ENCODE results near the gene SHE. TPM values are rescaled to one million over a fixed set of nuclear protein-coding genes. Genes with fewer than 3 reads are reported as not detected.

SHE gene
- total RNA-seq, 1 experiment from 2014 or later = not detected

GRCh38 chr1:154497026-154497806 is 5.0 kb downstream of the SHE start:
- Histone ChIP-seq H3K4me1 (ENCODE audit: control insufficient read depth in 1 of 2, insufficient read depth in 2 of 2, low read length in 2 of 2) (peaks cover 0 to 7% of the 10 kb centered on the region in 2 experiments; a peak in 2 of 4 replicates), H3K27ac (ENCODE audit: low read depth, low read length) (no peak overlapping the region), H3K9me3 (ENCODE audit: control insufficient read depth in 1 of 2, insufficient read depth in 1 of 2, low read depth in 1 of 2, low read length in 2 of 2) (no peaks in the 10 kb centered on the region), H3K79me2 (ENCODE audit: insufficient read depth, low read length) (no peaks in the 10 kb centered on the region), H2AFZ (ENCODE audit: low read depth, low read length, poor library complexity, severe bottlenecking) (no peak overlapping the region), H3K27me3 (ENCODE audit: insufficient read depth, low read length) (no peaks in the 10 kb centered on the region), H4K20me1 (ENCODE audit: insufficient read depth) (no peaks in the 10 kb centered on the region), H3K36me3 (ENCODE audit: control insufficient read depth in 1 of 2, insufficient read depth in 2 of 2, low read length in 2 of 2) (no peaks in the 10 kb centered on the region), H3K9ac (ENCODE audit: low read length) (no peak overlapping the region), H3K9me2 (ENCODE audit: insufficient read depth) (no peaks in the 10 kb centered on the region), H3K4me2 (ENCODE audit: low read length) (no peak overlapping the region), H3K4me3 (replicated peaks in 1 of 2; ENCODE audit: low read depth in 1 of 2, low read length in 2 of 2) (no peak overlapping the region)
- no TSS peak for BruUV-seq (replicated peaks)
- TF ChIP-seq JUND (IDR thresholded peaks at IDR 0.05) (no peak), ATF3 (IDR thresholded peaks at IDR 0.05) (no peak), EZH2 (IDR thresholded peaks at IDR 0.05) (no peak), ZFX (IDR thresholded peaks at IDR 0.05) (no peak), SP1 (IDR thresholded peaks at IDR 0.05; ENCODE audit: low read depth) (no peak), TCF7L2 (IDR thresholded peaks at IDR 0.05; ENCODE audit: borderline replicate concordance, extremely low read depth, insufficient read depth, insufficient read length) (no peak), REST (IDR thresholded peaks at IDR 0.05; ENCODE audit: low read depth) (no peak), YY1 (IDR thresholded peaks at IDR 0.05; ENCODE audit: extremely low read depth, insufficient replicate concordance, low read depth, low read length) (no peak), CTCF (IDR thresholded peaks at IDR 0.05 in 2 of 3, conservative IDR thresholded peaks at IDR 0.05 in 1 of 3; ENCODE audit: borderline replicate concordance in 1 of 3, insufficient read depth in 1 of 3, low read depth in 2 of 3, low read length in 2 of 3) (no peak), RAD21 (IDR thresholded peaks at IDR 0.05; ENCODE audit: low read depth) (no peak), ZBTB33 (IDR thresholded peaks at IDR 0.05; ENCODE audit: extremely low read depth, insufficient replicate concordance, low read length) (no peak)
- RAD21 ChIA-PET (ENCODE audit: low non-redundant PET in 1 of 2, low total read pairs in 2 of 2, uncharacterized antibody in 2 of 2, unreplicated experiment in 2 of 2) = no interaction called here
- CTCF ChIA-PET = interaction anchor here (1.2 kb wide), 1 partner anchor 16 kb away, joined by 4 read pairs; no protein-coding TSS in a partner anchor
- no peak for ATAC-seq
- POLR2A ChIA-PET = no interaction called here
- intact Hi-C loops (cut with micrococcal nuclease) = no loop called here
- no peak for DNase-seq (ENCODE audit: low read depth, low spot score)
